ENCODE data around the gene HSF5.

HSF5 gene

DNA sequence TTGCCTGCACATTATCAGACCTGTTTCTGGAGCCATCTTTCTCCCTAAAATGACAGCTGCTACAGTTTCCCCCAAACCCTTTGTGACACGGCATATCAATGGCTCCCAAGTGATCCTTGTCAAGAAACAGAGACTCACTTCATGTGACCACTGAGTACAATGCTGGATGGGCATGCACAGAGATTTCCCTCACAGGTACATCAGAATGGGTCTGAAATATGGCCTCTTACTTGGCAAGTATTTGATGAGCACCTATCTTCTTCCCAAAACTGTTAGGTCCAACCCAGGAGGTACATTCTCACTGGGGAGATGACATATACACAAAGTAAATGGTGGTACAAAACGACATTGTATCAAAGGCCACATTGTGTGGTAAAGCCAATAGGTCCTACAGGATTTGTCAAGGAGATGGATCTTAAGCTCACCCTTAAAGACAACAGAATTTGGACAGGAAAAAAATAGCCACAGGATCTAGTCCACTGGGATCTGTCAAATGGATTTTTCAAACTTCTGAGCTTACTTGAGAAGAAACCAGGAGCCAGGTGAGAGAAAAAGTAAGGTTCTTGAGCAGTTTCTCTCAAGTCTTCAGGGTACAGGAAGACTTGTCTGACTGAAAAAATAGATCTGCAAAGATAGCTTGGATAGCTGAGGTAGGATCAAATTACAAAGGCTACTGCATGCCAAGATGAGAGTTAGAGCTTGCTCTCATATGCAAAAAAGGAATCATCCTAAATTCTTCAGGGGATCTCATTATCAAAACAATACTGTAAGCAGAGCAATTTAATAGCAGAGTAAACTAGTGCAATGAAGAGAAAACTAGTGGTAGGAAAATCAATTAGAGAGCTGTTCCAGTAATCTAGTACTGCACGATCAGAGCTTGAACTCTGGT is 99.7 kb downstream of the HSF5 start:
- H3K4me3 ChIP-seq (replicated peaks; ENCODE audit: low read depth, low read length): no peak overlapping the region
- no peak for DNase-seq (ENCODE audit: low read depth)
- TF ChIP-seq, protein P1, sequence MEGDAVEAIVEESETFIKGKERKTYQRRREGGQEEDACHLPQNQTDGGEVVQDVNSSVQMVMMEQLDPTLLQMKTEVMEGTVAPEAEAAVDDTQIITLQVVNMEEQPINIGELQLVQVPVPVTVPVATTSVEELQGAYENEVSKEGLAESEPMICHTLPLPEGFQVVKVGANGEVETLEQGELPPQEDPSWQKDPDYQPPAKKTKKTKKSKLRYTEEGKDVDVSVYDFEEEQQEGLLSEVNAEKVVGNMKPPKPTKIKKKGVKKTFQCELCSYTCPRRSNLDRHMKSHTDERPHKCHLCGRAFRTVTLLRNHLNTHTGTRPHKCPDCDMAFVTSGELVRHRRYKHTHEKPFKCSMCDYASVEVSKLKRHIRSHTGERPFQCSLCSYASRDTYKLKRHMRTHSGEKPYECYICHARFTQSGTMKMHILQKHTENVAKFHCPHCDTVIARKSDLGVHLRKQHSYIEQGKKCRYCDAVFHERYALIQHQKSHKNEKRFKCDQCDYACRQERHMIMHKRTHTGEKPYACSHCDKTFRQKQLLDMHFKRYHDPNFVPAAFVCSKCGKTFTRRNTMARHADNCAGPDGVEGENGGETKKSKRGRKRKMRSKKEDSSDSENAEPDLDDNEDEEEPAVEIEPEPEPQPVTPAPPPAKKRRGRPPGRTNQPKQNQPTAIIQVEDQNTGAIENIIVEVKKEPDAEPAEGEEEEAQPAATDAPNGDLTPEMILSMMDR (IDR thresholded peaks at IDR 0.05; ENCODE audit: low read length, missing control alignments): no peak

DNA sequence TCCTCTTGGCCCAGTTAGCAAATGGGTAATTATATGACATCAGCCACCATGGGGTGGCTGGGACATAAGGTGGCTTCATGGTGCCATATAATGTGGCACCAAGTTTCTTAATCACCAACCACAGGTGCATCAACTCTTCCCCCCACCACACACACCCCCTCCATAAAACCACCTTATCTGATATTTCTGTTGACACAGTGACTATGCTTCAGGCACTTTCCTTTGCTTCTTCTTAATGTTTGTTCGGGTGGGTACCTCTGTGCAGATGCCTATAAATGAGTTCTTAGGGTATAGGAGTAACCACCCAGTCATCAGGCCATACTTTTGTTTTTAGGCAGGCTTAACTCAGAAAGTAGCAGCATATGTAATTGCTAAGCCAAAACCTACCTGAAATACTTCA is 100.4 kb downstream of the HSF5 start:
- H3K4me3 ChIP-seq (replicated peaks; ENCODE audit: low read depth, low read length): no peak overlapping the region
- TF ChIP-seq, protein P1 (IDR thresholded peaks at IDR 0.05; ENCODE audit: low read length, missing control alignments): no peak
- DNase-seq (ENCODE audit: low read depth): no peak

DNA sequence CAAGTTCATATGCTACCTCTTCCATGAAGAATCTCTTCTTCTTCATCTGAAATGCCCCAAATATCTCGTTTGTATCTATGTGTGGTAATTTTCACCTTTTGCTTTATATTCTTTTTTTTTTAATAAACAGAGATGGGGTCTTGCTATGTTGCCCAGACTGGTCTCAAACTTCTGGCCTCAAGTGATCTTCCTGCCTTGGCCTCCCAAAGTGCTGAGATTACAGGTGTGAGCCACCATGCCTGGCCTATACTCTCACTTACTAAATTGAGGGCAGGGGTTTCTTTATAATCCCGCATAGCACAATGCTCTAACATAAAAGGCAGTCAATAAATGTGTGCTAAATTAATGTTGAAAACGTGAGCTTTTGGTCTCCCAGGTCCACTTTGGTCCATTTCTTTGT is 101.5 kb downstream of the HSF5 start:
- H3K4me3 ChIP-seq (replicated peaks; ENCODE audit: low read depth, low read length): no peak overlapping the region
- no peak for DNase-seq (ENCODE audit: low read depth)
- TF ChIP-seq, protein P1 (IDR thresholded peaks at IDR 0.05; ENCODE audit: low read length, missing control alignments): no peak

DNA sequence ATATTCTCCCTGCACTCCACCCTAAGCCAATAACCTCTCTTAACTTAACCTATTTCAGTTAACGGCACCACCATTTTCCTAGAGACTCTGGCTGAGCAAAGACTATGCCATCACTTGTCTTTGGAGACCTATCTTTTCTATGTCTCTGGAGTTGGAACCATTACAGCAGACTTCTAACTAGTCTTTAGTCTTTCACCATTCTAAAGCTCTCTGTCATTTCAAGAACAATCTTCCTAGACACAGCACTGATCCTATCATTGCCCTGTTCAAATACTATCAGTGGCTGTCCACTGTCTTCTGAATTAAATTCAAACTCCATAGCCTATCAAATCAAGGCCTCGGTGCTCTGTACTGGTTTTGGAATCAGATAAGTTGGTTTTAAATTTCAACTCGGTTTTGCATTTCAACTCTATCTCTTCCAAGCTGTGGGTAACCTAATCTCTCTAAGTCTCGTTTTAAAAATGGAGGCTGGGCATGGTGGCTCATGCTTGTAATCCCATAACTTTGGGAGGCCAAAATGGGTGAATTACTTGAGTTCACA is 102.8 kb downstream of the HSF5 start:
- TF ChIP-seq, protein P1 (IDR thresholded peaks at IDR 0.05; ENCODE audit: low read length, missing control alignments): no peak
- no peak for DNase-seq (ENCODE audit: low read depth)
- no peak overlapping the region for H3K4me3 ChIP-seq (replicated peaks; ENCODE audit: low read depth, low read length)

DNA sequence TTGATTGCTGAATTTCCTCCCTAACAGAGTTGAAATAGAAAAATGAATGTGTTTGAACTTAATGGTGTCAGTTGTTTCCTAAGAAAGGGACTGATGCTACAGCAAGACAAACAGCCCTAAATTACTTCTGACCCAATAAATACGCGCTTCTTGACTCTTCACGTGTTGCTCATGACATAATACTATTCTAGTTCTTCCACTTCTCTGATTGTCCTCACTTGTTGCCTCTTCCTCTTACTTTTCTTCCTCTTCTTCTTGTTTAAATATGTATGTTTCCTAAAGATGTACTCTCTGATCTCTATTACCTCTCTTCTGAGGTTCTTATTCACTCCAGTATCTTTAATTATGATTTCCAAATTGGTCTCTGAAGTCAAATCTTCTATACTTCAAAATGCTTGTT is 103.3 kb downstream of the HSF5 start:
- TF ChIP-seq, protein P1 (IDR thresholded peaks at IDR 0.05; ENCODE audit: low read length, missing control alignments): no peak
- no peak for DNase-seq (ENCODE audit: low read depth)
- H3K4me3 ChIP-seq (replicated peaks; ENCODE audit: low read depth, low read length): no peak overlapping the region

DNA sequence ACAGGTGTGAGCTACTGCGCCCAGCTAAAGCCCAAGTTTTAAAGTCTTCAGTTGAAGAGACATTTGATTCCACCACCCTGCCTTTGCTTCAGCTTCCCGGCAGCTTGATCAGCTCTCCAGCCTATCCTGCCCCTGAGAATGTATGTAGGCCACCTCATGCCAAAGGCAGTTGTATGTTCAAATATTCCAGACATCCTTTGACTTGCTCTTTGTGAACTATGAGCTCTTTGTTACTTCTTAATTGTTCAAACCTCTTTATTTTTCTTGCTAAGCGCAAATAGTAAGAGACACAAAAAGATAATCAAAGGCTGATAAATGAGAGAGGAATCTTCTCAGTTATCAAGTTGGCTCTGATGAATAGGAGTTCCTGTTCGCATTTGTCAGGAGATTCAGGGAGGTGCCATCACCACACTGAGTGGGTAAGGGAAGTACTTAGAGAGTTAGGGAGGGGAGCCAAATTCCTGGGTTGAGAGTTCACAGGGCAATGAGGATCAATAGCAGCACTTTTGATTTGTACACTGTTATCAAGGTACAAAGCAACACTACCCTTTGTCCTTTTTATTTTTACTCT is 104.2 kb downstream of the HSF5 start:
- no peak for DNase-seq (ENCODE audit: low read depth)
- TF ChIP-seq, protein P1 (IDR thresholded peaks at IDR 0.05; ENCODE audit: low read length, missing control alignments): no peak

More for the DNA sequence above, 104.2 kb downstream of the HSF5 start:
- no peak overlapping the region for H3K4me3 ChIP-seq (replicated peaks; ENCODE audit: low read depth, low read length)
